Osteocyte (in vitro differentiated cells): ENCODE data around the gene PRKG1. TPM values are rescaled to one million over a fixed set of nuclear protein-coding genes. Genes with fewer than 3 reads are reported as not detected.

Source experiments
- DNase-seq: peaks from one replicate; pipeline ENCODE4 v3.0.0; 2021; ENCODE audit warnings: mixed read lengths; ENCODE audit not compliant: unreplicated experiment; ENCODE audit errors: extremely low spot score
- H3K27ac Mint-ChIP-seq: one replicate; pipeline ENCODE4 v1.8.0; 2021; ENCODE audit warnings: mild to moderate bottlenecking, mixed read lengths; ENCODE audit not compliant: unreplicated experiment
- H3K27me3 Mint-ChIP-seq: one replicate; pipeline ENCODE4 v1.8.0; 2021; ENCODE audit warnings: mixed read lengths; ENCODE audit not compliant: unreplicated experiment
- H3K36me3 Mint-ChIP-seq: one replicate; pipeline ENCODE4 v1.8.0; 2021; ENCODE audit warnings: mixed read lengths; ENCODE audit not compliant: unreplicated experiment
- H3K4me1 Mint-ChIP-seq: one replicate; pipeline ENCODE4 v1.8.0; 2021; ENCODE audit warnings: mixed read lengths; ENCODE audit not compliant: unreplicated experiment
- H3K4me3 Mint-ChIP-seq: one replicate; pipeline ENCODE4 v1.8.0; 2021; ENCODE audit warnings: mild to moderate bottlenecking, moderate library complexity, mixed read lengths; ENCODE audit not compliant: unreplicated experiment
- H3K9me3 Mint-ChIP-seq: one replicate; pipeline ENCODE4 v1.8.0; 2021; ENCODE audit warnings: mixed read lengths; ENCODE audit not compliant: unreplicated experiment
- total RNA-seq: library from RNA; stranded (reverse); gene quantifications from 2 replicates; pipeline ENCODE4 v1.2.1, GENCODE V29; 2021
- TF ChIP-seq, protein P1 (sequence below): fragments of 200-600 bp; sonication (generic); IDR thresholded peaks from 2 replicates; pipeline ENCODE4 v1.5.0; 2021; ENCODE audit warnings: antibody characterized with exemption, mild to moderate bottlenecking, moderate library complexity

PRKG1 gene
- total RNA-seq, 1 donor from 2014 or later, result 10.8 TPM

- H3K4me1 Mint-ChIP-seq, result peaks cover 10% of the 10 kb centered on the region
- TF ChIP-seq, protein P1, sequence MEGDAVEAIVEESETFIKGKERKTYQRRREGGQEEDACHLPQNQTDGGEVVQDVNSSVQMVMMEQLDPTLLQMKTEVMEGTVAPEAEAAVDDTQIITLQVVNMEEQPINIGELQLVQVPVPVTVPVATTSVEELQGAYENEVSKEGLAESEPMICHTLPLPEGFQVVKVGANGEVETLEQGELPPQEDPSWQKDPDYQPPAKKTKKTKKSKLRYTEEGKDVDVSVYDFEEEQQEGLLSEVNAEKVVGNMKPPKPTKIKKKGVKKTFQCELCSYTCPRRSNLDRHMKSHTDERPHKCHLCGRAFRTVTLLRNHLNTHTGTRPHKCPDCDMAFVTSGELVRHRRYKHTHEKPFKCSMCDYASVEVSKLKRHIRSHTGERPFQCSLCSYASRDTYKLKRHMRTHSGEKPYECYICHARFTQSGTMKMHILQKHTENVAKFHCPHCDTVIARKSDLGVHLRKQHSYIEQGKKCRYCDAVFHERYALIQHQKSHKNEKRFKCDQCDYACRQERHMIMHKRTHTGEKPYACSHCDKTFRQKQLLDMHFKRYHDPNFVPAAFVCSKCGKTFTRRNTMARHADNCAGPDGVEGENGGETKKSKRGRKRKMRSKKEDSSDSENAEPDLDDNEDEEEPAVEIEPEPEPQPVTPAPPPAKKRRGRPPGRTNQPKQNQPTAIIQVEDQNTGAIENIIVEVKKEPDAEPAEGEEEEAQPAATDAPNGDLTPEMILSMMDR, result no peak
Measured at GRCh38 chr10:51066231-51066630, 8.1 kb upstream of the PRKG1 start.

GRCh38 chr10:51072210-51072609, 2.1 kb upstream of the PRKG1 start:
- Mint-ChIP-seq H3K27me3 (no peaks in the 10 kb centered on the region), H3K4me1 (peaks cover 14% of the 10 kb centered on the region), H3K9me3 (no peaks in the 10 kb centered on the region), H3K27ac (no peak overlapping the region), H3K4me3 (no peak overlapping the region), H3K36me3 (no peaks in the 10 kb centered on the region)
- DNase-seq, result no peak
- TF ChIP-seq, protein P1, result no peak

More at GRCh38 chr10:51066231-51066630, 8.1 kb upstream of the PRKG1 start:
- no peak for DNase-seq
- Mint-ChIP-seq H3K4me3 (no peak overlapping the region), H3K36me3 (no peaks in the 10 kb centered on the region), H3K27ac (no peak overlapping the region), H3K27me3 (no peaks in the 10 kb centered on the region), H3K9me3 (no peaks in the 10 kb centered on the region)

GRCh38 chr10:51072921-51073434, 1.3 kb upstream of the PRKG1 start:
- Mint-ChIP-seq H3K27me3 (no peaks in the 10 kb centered on the region), H3K36me3 (no peaks in the 10 kb centered on the region), H3K4me1 (peaks cover 9% of the 10 kb centered on the region), H3K27ac (peak overlapping the region; percentile 62), H3K4me3 (peak overlapping the region; percentile 92), H3K9me3 (no peaks in the 10 kb centered on the region)
- DNase-seq, result no peak
- TF ChIP-seq, protein P1, result no peak

DNA sequence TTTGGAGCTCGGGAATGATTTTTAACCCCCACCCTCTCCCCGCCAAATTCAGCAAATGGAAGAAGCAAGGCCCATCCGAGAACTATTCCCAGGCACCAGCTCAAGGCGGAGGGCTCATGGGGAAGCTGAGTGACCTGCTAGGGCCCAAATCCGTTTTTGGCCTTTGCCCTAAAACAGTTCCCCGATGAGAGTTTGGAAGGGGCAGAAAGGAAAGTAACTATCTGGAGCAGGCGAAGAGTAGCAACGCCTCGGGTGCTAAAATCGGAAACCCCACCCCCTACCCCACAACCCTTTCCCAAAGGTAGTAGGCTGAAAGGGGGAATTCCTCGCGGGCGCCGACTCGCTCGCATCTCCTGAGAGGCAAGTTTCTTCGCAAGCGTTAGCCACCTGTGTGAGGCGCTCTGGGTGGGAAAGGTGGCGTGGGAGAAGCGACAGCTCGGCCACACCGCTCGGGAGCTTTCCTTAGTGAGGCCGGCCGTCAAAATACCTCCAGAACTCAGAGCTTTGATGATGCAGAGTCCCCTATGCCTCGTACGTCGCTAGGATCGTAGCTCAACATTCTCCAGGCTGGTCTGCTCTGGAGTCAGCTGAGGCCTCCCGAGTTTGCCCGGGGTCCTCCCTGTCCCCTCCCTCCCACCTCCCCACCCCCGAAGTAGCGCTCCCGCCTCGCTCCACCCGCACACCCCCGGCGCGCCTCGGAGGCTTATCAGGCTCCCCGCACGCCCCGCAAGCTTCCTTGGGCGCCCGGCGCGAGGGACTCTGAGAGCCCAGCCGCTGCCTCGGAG, 642 bp upstream of the PRKG1 start:
- Mint-ChIP-seq H3K36me3 (no peaks in the 10 kb centered on the region), H3K9me3 (no peaks in the 10 kb centered on the region), H3K27me3 (no peaks in the 10 kb centered on the region), H3K4me1 (peaks cover 9% of the 10 kb centered on the region), H3K27ac (peak overlapping the region; percentile 88), H3K4me3 (peak overlapping the region; percentile 92)
- DNase-seq, result no peak
- TF ChIP-seq, protein P1, result no peak

DNA sequence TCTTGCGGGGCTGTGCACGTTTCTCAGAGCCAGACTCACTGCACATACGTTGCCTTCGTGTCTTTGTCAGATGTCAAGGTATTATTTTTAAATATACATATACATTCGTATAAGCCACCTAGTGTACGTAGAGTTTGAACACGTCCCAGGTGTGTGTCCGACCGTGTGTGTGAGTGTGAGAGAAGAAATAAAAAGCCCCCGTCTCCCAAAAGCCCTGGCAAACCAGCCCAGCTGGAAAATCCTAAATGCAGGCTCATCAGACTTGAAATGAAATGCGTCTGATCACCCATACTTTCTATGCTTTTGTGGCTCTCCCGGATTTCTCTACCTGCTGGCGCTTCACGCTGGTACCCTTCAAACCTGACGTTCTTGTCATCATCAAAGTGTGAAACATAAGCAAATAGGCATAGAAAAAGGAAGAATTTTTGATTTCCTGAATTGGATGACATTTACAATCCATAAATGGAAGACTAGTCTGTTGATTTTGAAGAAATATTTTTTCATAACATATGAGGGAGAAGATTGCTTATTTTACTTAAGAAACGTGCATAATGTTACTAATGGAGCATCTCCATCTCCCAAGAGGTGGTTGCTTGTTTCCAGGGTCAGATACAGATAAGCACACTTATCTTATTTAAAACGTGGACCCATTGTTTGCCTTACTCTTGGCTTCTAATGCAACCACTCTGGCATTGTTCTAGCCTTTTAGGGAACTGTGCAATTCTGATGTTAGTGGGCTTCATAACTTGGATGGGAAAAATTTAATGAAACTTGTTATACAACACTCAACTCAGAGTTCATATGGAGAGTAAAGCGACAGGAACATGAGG, 971 bp downstream of the PRKG1 start:
- Mint-ChIP-seq H3K9me3 (no peaks in the 10 kb centered on the region), H3K27me3 (no peaks in the 10 kb centered on the region), H3K4me3 (peak overlapping the region; percentile 92), H3K4me1 (peaks cover 9% of the 10 kb centered on the region), H3K27ac (no peak overlapping the region), H3K36me3 (no peaks in the 10 kb centered on the region)
- TF ChIP-seq, protein P1, result no peak
- DNase-seq, result no peak
